GM18519 (cell line): Measurements from ENCODE around the gene JOSD1.

Experiments
- ATAC-seq: cut with Tn5 transposase; IDR thresholded peaks from one replicate; pipeline ENCODE4 v1.9.1; 2021; ENCODE audit warnings: mild to moderate bottlenecking, moderate library complexity; ENCODE audit not compliant: unreplicated experiment, low FRiP score

The JOSD1 gene

DNA sequence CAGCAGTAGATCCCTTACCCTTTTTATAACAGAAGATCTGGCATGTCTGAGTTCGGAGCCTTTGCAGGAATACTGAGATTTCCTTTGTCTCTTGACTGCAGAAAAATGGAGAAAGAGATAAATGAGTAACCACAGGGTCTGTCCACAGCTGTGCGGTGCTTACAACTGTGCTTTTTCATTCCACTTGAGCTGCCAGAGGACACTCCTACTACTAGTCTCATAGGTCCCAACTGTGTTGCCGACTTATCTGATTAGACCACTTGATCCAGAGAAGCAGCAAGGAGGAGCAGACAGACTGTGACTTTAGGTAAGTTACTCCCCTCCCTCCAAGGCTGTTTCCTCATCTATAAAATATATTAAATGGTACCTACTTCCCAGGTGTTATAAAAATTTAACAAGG is 62.0 kb downstream of the JOSD1 start:
- no peak for ATAC-seq

DNA sequence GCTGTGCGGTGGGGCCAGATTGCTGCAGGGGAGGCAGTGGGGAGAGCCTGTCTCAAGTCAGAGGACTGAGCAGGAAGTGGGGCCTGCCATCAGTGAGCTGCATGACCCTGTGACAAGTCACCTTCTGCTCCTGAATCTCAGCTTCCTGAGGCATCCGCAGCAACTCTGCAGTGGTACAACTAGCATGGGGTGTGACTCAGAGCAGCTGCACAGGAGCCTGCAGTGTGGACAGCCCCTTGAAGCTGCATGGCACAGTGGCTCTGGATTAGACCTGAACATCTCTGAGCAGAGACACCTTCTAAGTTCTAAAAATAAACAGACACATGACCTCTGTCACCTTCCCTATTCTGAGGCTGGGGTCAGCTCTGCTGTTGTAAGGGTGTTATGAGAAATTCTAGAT is 62.5 kb downstream of the JOSD1 start:
- no peak for ATAC-seq
